SU-DHL-6 (cell line): Measurements from ENCODE around the gene DDX3X.

Source experiments
- H2AFZ ChIP-seq: fragments of 200-600 bp; sonication (generic); 2 replicates; pipeline ENCODE4 v1.6.1; 2014; ENCODE audit warnings: low read depth, mild to moderate bottlenecking, moderate library complexity, mixed read lengths, antibody characterized with exemption, low read length; ENCODE audit not compliant: severe bottlenecking
- H3F3A ChIP-seq: fragments of 200-600 bp; shearing (Covaris generic); 2 replicates; pipeline ENCODE4 v1.6.0; 2016; ENCODE audit warnings: antibody characterized with exemption, mild to moderate bottlenecking; ENCODE audit not compliant: insufficient read depth
- H3K27ac ChIP-seq: fragments of 200-600 bp; sonication (generic); 2 replicates; pipeline ENCODE4 v1.5.1; 2016; ENCODE audit warnings: low read depth, mild to moderate bottlenecking, low read length, moderate library complexity, mixed read lengths
- H3K27me3 ChIP-seq: fragments of 200-600 bp; sonication (generic), shearing (Covaris generic); 2 replicates; pipeline ENCODE4 v1.6.0; 2014; ENCODE audit warnings: mild to moderate bottlenecking, low read length
- H3K36me3 ChIP-seq: fragments of 200-600 bp; sonication (generic); 2 replicates; pipeline ENCODE4 v1.6.1; 2014; ENCODE audit warnings: mild to moderate bottlenecking, low read length, mixed read lengths
- H3K4me2 ChIP-seq: fragments of 300-600, 200-600 bp; shearing (Covaris generic), sonication (generic); 2 replicates; pipeline ENCODE4 v1.6.0; 2014; ENCODE audit warnings: low read length, low read depth, mild to moderate bottlenecking; ENCODE audit not compliant: poor library complexity, severe bottlenecking
- H3K4me3 ChIP-seq: fragments of 200-600 bp; sonication (generic); 2 replicates; pipeline ENCODE4 v1.5.1; 2014; ENCODE audit warnings: antibody characterized with exemption, low read length, mild to moderate bottlenecking, mixed read lengths; ENCODE audit not compliant: insufficient read depth, poor library complexity, severe bottlenecking
- H3K79me2 ChIP-seq: fragments of 200-600 bp; sonication (generic); 2 replicates; pipeline ENCODE4 v1.6.1; 2014; ENCODE audit warnings: mild to moderate bottlenecking, low read length, moderate library complexity; ENCODE audit not compliant: insufficient read depth
- H3K9ac ChIP-seq: fragments of 200-600 bp; sonication (generic); 2 replicates; pipeline ENCODE4 v1.7.0; 2014; ENCODE audit warnings: mild to moderate bottlenecking, low read length
- H3K9me2 ChIP-seq: fragments of 200-600 bp; sonication (generic); replicated peaks from 2 replicates; pipeline ENCODE4 v1.6.1; 2014; ENCODE audit warnings: low read length; ENCODE audit not compliant: insufficient read depth
- H3K9me3 ChIP-seq: fragments of 200-600 bp; sonication (generic); 2 replicates; pipeline ENCODE4 v1.6.1; 2014; ENCODE audit warnings: low read length, mixed read lengths; ENCODE audit not compliant: insufficient read depth
- H4K20me1 ChIP-seq: fragments of 200-600 bp; sonication (generic); 2 replicates; pipeline ENCODE4 v1.6.1; 2014; ENCODE audit warnings: low read depth, mild to moderate bottlenecking, antibody characterized with exemption, low read length, moderate library complexity, mixed read lengths
- EZH2phosphoT487 ChIP-seq: fragments of 200-600 bp; sonication (generic), shearing (Covaris generic); conservative IDR thresholded peaks from 2 replicates; pipeline ENCODE4 v1.6.1; 2018; ENCODE audit warnings: mild to moderate bottlenecking, antibody characterized with exemption, low read length, moderate library complexity, mixed read lengths
- TF ChIP-seq, protein P1 (sequence below): fragments of 200-600 bp; sonication (generic); IDR thresholded peaks from one replicate; pipeline ENCODE4 v1.5.1; 2017; ENCODE audit warnings: antibody characterized with exemption, mild to moderate bottlenecking, low read length, moderate library complexity; ENCODE audit not compliant: insufficient read depth, poor library complexity, severe bottlenecking

Gene DDX3X

DNA sequence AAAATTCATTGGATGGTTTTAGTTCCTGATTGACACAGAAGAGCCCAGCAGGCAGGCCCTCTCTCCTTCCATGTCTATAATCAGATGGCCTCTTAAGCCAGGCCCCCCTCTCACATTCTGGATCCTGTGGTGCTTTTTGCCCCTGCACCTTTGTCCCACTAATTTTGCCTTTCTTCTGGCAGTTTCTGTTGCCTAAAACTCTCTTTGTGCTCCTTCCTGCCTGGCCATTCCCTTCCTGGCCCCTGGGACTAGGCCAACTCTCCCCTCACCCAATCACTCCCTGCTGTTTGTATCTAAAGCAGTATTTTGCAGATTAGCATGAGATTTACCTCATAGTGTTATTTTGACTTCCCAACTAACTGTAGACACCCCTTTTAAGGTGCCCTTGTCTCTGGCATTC, 42.7 kb upstream of the DDX3X start:
- no peak overlapping the region for H3K27ac ChIP-seq
- TF ChIP-seq, protein P1, sequence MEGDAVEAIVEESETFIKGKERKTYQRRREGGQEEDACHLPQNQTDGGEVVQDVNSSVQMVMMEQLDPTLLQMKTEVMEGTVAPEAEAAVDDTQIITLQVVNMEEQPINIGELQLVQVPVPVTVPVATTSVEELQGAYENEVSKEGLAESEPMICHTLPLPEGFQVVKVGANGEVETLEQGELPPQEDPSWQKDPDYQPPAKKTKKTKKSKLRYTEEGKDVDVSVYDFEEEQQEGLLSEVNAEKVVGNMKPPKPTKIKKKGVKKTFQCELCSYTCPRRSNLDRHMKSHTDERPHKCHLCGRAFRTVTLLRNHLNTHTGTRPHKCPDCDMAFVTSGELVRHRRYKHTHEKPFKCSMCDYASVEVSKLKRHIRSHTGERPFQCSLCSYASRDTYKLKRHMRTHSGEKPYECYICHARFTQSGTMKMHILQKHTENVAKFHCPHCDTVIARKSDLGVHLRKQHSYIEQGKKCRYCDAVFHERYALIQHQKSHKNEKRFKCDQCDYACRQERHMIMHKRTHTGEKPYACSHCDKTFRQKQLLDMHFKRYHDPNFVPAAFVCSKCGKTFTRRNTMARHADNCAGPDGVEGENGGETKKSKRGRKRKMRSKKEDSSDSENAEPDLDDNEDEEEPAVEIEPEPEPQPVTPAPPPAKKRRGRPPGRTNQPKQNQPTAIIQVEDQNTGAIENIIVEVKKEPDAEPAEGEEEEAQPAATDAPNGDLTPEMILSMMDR, result no peak
- TF ChIP-seq EZH2phosphoT487, result no peak
- H4K20me1 ChIP-seq, result no peaks in the 10 kb centered on the region
- H3K9ac ChIP-seq, result no peak overlapping the region
- H3K27me3 ChIP-seq, result no peaks in the 10 kb centered on the region
- no peaks in the 10 kb centered on the region for H3K9me3 ChIP-seq
- no peak overlapping the region for H3K4me2 ChIP-seq
- H3K4me3 ChIP-seq, result no peak overlapping the region
- H2AFZ ChIP-seq, result no peak overlapping the region
- no peaks in the 10 kb centered on the region for H3K9me2 ChIP-seq
- no peaks in the 10 kb centered on the region for H3K36me3 ChIP-seq
- H3F3A ChIP-seq, result no peaks in the 10 kb centered on the region
- H3K79me2 ChIP-seq, result no peaks in the 10 kb centered on the region

DNA sequence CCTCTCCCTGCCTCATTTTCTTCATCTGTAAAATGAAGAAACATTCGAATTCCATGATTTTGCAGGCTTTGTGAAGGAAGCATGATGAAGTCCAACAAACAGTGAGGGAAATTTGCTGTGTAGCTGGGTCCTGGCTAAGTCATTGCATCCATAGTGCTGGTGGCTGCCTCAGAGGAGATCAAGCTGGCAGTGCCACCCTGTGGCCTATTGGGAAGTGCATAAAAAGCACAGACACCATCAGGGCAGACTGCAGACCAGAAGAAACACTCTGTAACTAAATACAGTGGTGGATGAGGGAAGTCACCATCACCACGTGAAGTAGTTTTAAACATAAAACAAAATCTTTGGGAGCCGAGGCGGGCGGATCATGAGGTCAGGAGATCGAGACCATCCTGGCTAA, 40.7 kb upstream of the DDX3X start:
- Histone ChIP-seq H3K9me2 (no peaks in the 10 kb centered on the region), H2AFZ (no peak overlapping the region), H3K4me2 (no peak overlapping the region), H3K79me2 (no peaks in the 10 kb centered on the region), H3K9me3 (no peaks in the 10 kb centered on the region), H3F3A (no peaks in the 10 kb centered on the region), H3K9ac (no peak overlapping the region), H3K4me3 (no peak overlapping the region), H3K27ac (no peak overlapping the region), H4K20me1 (no peaks in the 10 kb centered on the region), H3K36me3 (no peaks in the 10 kb centered on the region), H3K27me3 (no peaks in the 10 kb centered on the region)
- no peak for TF ChIP-seq EZH2phosphoT487
- TF ChIP-seq, protein P1, result no peak

DNA sequence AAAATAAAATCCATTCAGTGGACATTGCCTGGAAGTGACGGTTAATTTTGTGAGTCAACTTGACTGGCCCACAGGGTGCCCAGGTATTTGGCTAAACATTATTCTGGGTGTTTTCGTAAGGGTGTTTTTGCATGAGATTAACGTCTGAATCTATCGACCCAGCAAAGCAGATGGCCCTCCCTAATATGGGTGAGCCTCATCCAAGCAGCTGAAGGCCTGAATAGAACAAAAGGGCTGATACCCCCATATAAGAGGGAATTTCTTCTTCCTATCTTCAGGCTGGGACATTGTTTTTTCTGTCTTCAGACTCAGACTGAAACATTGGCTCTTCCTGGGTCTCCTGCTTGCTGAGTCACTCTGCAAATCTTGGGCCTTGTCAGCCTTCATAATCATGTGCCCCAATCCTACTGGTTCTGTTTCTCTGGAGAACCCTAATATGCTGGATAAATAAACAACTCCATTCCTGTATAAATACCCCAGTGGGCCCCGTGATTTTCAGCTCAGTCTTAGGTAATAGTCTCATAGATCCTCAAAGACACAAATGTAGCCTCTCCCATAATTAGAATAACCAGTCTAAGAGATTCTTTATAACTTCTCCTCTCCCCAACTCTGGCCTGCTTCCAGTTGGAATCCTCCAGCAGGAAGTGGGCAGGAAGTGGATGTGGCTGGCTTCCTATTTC, 33.1 kb upstream of the DDX3X start:
- Histone ChIP-seq H3K27me3 (no peaks in the 10 kb centered on the region), H3K4me2 (no peak overlapping the region), H3K9me2 (no peaks in the 10 kb centered on the region), H3K9me3 (no peaks in the 10 kb centered on the region), H3K4me3 (no peak overlapping the region), H3K79me2 (no peaks in the 10 kb centered on the region), H3F3A (no peaks in the 10 kb centered on the region), H2AFZ (no peak overlapping the region), H3K36me3 (no peaks in the 10 kb centered on the region), H4K20me1 (no peaks in the 10 kb centered on the region), H3K9ac (no peak overlapping the region), H3K27ac (no peak overlapping the region)
- TF ChIP-seq, protein P1, result no peak
- no peak for TF ChIP-seq EZH2phosphoT487
